Smooth muscle cell (in vitro differentiated cells): Measurements from ENCODE around the gene PLCL1. TPM values are rescaled to one million over a fixed set of nuclear protein-coding genes. Genes with fewer than 3 reads are reported as not detected.

ENCODE experiments used
- DNase-seq: peaks from one replicate; lab custom pipeline; 2025; ENCODE audit not compliant: unreplicated experiment; lab: John Stamatoyannopoulos, UW
- H2AFZ ChIP-seq: fragments of 200-600 bp; sonication (generic); 2 replicates; pipeline ENCODE4 v1.6.0; 2016; ENCODE audit warnings: antibody characterized with exemption, low read depth, mild to moderate bottlenecking
- H3F3A ChIP-seq: fragments of 200-600 bp; sonication (generic); 2 replicates; pipeline ENCODE4 v1.6.0; 2017; ENCODE audit warnings: antibody characterized with exemption, low read depth
- H3K27ac ChIP-seq: fragments of 200-600 bp; sonication (generic); 2 replicates; pipeline ENCODE4 v1.5.1; 2016; ENCODE audit warnings: low read depth, mild to moderate bottlenecking
- H3K27me3 ChIP-seq: fragments of 200-600 bp; sonication (generic); 2 replicates; pipeline ENCODE4 v1.6.1; 2016; ENCODE audit warnings: low read depth, mild to moderate bottlenecking
- H3K36me3 ChIP-seq: fragments of 200-600 bp; sonication (generic); 2 replicates; pipeline ENCODE4 v1.5.1; 2016; ENCODE audit warnings: low read depth
- H3K4me1 ChIP-seq: fragments of 200-600 bp; sonication (generic); 2 replicates; pipeline ENCODE4 v1.5.1; 2016; ENCODE audit warnings: low read depth
- H3K4me2 ChIP-seq: fragments of 200-600 bp; sonication (generic); 2 replicates; pipeline ENCODE4 v1.6.0; 2016; ENCODE audit warnings: mild to moderate bottlenecking
- H3K4me3 ChIP-seq: fragments of 200-600 bp; sonication (generic); 2 replicates; pipeline ENCODE4 v1.5.1; 2016; ENCODE audit warnings: mild to moderate bottlenecking
- H3K79me2 ChIP-seq: fragments of 200-600 bp; sonication (generic); 2 replicates; pipeline ENCODE4 v1.6.0; 2016; ENCODE audit warnings: low read depth, mild to moderate bottlenecking
- H3K9ac ChIP-seq: fragments of 200-600 bp; sonication (generic); 2 replicates; pipeline ENCODE4 v1.6.0; 2016; ENCODE audit warnings: low read depth
- H3K9me3 ChIP-seq: fragments of 200-600 bp; sonication (generic); replicated peaks from 2 replicates; pipeline ENCODE4 v1.5.1; 2016; ENCODE audit warnings: low read depth
- H4K20me1 ChIP-seq: fragments of 200-600 bp; sonication (generic); 2 replicates; pipeline ENCODE4 v1.6.0; 2016; ENCODE audit warnings: low read depth
- WGBS: methylation state at CpG from one replicate; pipeline ENCODE4 v1.1.7; 2016; ENCODE audit warnings: low lambda C conversion rate; 5-methylcytosine and 5-hydroxymethylcytosine counted together
- polyA plus RNA-seq: library from polyadenylated mRNA; unstranded; fragments of >200 nt; fragmentation: Nextera tagmentation; extraction: Ambion mirVana; gene quantifications from 2 replicates; pipeline ENCODE4 v1.2.1, GENCODE V29; 2016
- total RNA-seq: library from RNA; depleted of rRNA; stranded (reverse); fragments of >200 nt; gene quantifications from 2 replicates; pipeline ENCODE4 v1.2.3, GENCODE V29; 2014
- TF ChIP-seq, protein P1 (sequence below): fragments of 200-600 bp; sonication (generic); IDR thresholded peaks from 2 replicates; pipeline ENCODE4 v1.5.1; 2017; ENCODE audit warnings: borderline replicate concordance, mild to moderate bottlenecking, antibody characterized with exemption; ENCODE audit not compliant: insufficient read depth, poor library complexity, severe bottlenecking

The PLCL1 gene
- total and polyA plus RNA-seq, 2 experiments from 2014 or later = 0.87 to 1.3 TPM

DNA sequence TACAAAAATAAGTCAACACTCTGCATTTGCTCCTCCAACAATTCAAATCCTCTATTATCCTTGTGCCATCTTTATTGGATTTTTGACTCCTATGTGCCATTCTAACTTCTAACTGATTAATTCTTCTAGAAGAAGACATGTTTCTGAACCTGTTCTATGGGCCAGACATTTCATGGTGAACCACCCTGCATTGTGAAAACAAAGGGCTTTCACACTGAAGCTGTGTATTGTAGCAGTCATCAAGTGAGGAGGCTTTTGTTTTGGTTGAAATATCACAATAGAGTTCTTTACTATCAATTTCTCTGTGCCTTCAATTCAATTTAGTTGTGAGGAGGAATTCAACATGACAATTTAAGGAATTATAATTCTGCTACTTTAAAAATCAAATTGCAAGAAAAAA lies 357.9 kb downstream of the PLCL1 start:
- no peak overlapping the region for H2AFZ ChIP-seq
- no peaks in the 10 kb centered on the region for H3K9me3 ChIP-seq
- no peak overlapping the region for H3K4me2 ChIP-seq
- H3K9ac ChIP-seq = no peak overlapping the region
- H4K20me1 ChIP-seq = no peaks in the 10 kb centered on the region
- H3K4me1 ChIP-seq = no peaks in the 10 kb centered on the region
- DNase-seq = no peak
- no peaks in the 10 kb centered on the region for H3K36me3 ChIP-seq
- no peak overlapping the region for H3K27ac ChIP-seq
- H3K27me3 ChIP-seq = no peaks in the 10 kb centered on the region
- H3K79me2 ChIP-seq = no peaks in the 10 kb centered on the region
- TF ChIP-seq, protein P1, sequence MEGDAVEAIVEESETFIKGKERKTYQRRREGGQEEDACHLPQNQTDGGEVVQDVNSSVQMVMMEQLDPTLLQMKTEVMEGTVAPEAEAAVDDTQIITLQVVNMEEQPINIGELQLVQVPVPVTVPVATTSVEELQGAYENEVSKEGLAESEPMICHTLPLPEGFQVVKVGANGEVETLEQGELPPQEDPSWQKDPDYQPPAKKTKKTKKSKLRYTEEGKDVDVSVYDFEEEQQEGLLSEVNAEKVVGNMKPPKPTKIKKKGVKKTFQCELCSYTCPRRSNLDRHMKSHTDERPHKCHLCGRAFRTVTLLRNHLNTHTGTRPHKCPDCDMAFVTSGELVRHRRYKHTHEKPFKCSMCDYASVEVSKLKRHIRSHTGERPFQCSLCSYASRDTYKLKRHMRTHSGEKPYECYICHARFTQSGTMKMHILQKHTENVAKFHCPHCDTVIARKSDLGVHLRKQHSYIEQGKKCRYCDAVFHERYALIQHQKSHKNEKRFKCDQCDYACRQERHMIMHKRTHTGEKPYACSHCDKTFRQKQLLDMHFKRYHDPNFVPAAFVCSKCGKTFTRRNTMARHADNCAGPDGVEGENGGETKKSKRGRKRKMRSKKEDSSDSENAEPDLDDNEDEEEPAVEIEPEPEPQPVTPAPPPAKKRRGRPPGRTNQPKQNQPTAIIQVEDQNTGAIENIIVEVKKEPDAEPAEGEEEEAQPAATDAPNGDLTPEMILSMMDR = no peak
- H3F3A ChIP-seq = no peaks in the 10 kb centered on the region
- no peak overlapping the region for H3K4me3 ChIP-seq

DNA sequence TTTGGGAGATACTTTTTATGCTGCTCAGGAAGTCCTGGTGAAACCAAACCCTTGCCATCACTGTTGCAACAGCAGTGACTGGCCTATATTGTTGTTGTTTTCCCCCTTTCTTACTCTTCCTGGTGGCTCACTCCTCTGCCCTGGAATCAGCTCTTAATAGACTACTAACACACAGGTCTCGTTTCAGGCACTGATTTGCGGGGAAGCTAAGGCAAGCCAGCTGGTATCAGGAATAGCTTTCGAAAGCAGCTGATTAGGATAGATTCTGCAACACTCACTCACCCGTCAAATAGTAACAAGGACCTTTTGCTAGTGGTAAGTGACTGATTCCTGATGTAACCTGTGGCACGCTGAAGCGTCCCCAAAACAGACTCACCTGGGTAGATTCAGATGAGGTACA lies 360.4 kb downstream of the PLCL1 start:
- H3K9me3 ChIP-seq = no peaks in the 10 kb centered on the region
- DNase-seq = no peak
- no peaks in the 10 kb centered on the region for H3K79me2 ChIP-seq
- no peaks in the 10 kb centered on the region for H3K27me3 ChIP-seq
- H3F3A ChIP-seq = no peaks in the 10 kb centered on the region
- H3K4me2 ChIP-seq = no peak overlapping the region
- WGBS = 86% methylated on average over 6 of the region's 6 CpGs
- no peaks in the 10 kb centered on the region for H3K36me3 ChIP-seq
- no peaks in the 10 kb centered on the region for H4K20me1 ChIP-seq
- no peaks in the 10 kb centered on the region for H3K4me1 ChIP-seq
- TF ChIP-seq, protein P1 = no peak
- no peak overlapping the region for H3K4me3 ChIP-seq
- no peak overlapping the region for H3K9ac ChIP-seq
- no peak overlapping the region for H2AFZ ChIP-seq
- no peak overlapping the region for H3K27ac ChIP-seq

DNA sequence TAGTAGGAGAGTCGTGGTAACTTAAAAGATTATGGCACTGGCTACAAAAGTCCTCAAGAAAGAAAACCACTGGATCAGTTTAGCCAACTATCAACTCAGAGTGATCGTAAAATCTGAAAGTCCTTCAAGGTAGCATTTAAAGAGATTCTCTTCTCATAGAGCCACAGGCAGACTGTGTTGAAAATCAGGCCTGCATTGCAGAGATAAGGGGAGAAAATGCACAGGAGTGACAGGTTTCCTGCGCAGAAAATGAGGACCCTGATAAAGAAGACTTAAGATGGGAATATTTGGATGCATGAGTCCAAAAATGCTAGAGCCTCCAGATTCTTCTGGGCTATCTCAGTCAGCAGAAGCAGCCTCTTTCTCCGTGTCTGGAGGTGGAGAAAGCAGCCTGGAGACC lies 360.9 kb downstream of the PLCL1 start:
- Histone ChIP-seq H3F3A (no peaks in the 10 kb centered on the region), H3K4me3 (no peak overlapping the region), H2AFZ (no peak overlapping the region), H3K79me2 (no peaks in the 10 kb centered on the region), H3K4me1 (no peaks in the 10 kb centered on the region), H3K27me3 (no peaks in the 10 kb centered on the region), H3K9ac (no peak overlapping the region), H4K20me1 (no peaks in the 10 kb centered on the region), H3K27ac (no peak overlapping the region), H3K9me3 (no peaks in the 10 kb centered on the region), H3K4me2 (no peak overlapping the region), H3K36me3 (no peaks in the 10 kb centered on the region)
- 91% methylated on average over 4 of the region's 4 CpGs for WGBS
- DNase-seq = no peak
- TF ChIP-seq, protein P1 = no peak

DNA sequence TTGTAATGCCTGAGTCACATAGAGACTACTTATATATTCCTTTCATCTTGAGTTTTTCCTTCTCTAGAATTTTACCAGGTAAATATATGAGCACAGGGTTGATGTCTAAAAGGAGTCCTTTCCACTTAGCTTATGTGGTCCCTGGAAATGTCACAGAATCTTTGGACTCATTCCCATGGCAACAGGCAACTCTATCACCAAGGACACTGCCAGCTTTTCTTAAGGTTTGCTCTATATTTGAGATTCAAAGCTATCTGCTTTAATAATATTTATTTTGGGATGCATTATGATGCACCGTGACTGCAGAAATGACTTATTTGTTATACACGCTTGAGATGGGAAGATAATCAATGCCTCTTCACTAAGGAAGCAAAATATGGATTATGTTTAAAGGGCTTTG lies 363.0 kb downstream of the PLCL1 start:
- Histone ChIP-seq H3K36me3 (no peaks in the 10 kb centered on the region), H3K9me3 (no peaks in the 10 kb centered on the region), H3K4me2 (no peak overlapping the region), H3K4me1 (no peaks in the 10 kb centered on the region), H3K27ac (no peak overlapping the region), H4K20me1 (no peaks in the 10 kb centered on the region), H2AFZ (no peak overlapping the region), H3K4me3 (no peak overlapping the region), H3F3A (no peaks in the 10 kb centered on the region), H3K27me3 (peaks cover 3% of the 10 kb centered on the region), H3K9ac (no peak overlapping the region), H3K79me2 (no peaks in the 10 kb centered on the region)
- 97% methylated on average over 2 of the region's 2 CpGs for WGBS
- no peak for DNase-seq
- TF ChIP-seq, protein P1 = no peak
